ENCODE results near the gene DUSP15. TPM values are rescaled to one million over a fixed set of nuclear protein-coding genes. Genes with fewer than 3 reads are reported as not detected.

DUSP15 gene
- total RNA-seq, 1 experiment from 2014 or later = not detected

DNA sequence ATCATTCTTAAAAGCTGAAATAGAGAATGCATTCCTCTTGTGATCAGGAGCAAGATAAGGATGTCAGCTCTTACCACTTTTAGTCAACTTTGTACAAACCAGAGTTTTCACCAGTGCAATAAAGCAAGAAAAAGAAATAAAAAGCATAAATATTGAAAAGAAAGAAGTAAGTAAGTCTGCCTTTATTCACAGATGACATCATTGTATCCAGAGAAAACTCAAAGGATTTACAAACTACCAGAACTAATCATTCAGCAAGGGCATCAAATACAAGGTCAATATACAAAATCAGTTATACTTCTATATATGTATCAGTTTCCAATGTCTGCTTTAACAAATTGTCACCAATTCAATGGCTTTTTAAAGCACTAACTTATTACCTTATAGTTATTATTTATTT is 13.5 kb upstream of the DUSP15 start:
- no TSS peak for BruUV-seq (replicated peaks)
- H3K36me3 Mint-ChIP-seq (ENCODE audit: insufficient read depth, unreplicated experiment) = peaks cover 14% of the 10 kb centered on the region
- no peak for DNase-seq
- CTCF ChIA-PET = no interaction called here
- intact Hi-C loops (cut with micrococcal nuclease; ENCODE audit: unreplicated experiment) = no loop called here
- H3K4me1 Mint-ChIP-seq (ENCODE audit: low read depth, unreplicated experiment) = peaks cover 8% of the 10 kb centered on the region
- H3K27ac Mint-ChIP-seq (ENCODE audit: unreplicated experiment) = no peak overlapping the region
- no peak overlapping the region for H3K4me3 Mint-ChIP-seq (ENCODE audit: low read depth, unreplicated experiment)
- H3K9me3 Mint-ChIP-seq (ENCODE audit: low read depth, unreplicated experiment) = no peaks in the 10 kb centered on the region
- H3K27me3 Mint-ChIP-seq (ENCODE audit: unreplicated experiment) = peaks cover 55% of the 10 kb centered on the region
- TF ChIP-seq, protein P1, sequence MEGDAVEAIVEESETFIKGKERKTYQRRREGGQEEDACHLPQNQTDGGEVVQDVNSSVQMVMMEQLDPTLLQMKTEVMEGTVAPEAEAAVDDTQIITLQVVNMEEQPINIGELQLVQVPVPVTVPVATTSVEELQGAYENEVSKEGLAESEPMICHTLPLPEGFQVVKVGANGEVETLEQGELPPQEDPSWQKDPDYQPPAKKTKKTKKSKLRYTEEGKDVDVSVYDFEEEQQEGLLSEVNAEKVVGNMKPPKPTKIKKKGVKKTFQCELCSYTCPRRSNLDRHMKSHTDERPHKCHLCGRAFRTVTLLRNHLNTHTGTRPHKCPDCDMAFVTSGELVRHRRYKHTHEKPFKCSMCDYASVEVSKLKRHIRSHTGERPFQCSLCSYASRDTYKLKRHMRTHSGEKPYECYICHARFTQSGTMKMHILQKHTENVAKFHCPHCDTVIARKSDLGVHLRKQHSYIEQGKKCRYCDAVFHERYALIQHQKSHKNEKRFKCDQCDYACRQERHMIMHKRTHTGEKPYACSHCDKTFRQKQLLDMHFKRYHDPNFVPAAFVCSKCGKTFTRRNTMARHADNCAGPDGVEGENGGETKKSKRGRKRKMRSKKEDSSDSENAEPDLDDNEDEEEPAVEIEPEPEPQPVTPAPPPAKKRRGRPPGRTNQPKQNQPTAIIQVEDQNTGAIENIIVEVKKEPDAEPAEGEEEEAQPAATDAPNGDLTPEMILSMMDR (IDR thresholded peaks at IDR 0.05; ENCODE audit: unreplicated experiment) = no peak

DNA sequence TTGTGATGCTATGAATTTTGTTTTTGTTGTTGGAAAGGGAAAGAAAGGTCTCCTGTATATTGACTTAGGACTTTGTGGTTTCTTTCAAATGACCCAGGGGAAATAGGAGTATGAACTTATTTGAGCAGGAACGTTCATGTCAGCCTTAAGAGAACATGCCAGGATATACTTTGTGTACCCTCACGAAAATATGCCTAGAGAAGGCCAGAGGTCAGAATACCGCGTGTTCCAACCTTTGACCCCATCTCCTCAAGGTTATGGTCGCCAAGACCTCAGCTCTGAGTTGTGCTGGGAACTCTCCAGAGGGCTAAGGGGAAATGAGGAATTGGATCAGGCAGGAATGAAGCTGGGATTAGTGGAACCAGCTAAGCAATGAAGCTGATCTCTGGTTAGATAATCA is 11.6 kb upstream of the DUSP15 start:
- peaks cover 8% of the 10 kb centered on the region for H3K4me1 Mint-ChIP-seq (ENCODE audit: low read depth, unreplicated experiment)
- DNase-seq = no peak
- H3K27ac Mint-ChIP-seq (ENCODE audit: unreplicated experiment) = no peak overlapping the region
- H3K36me3 Mint-ChIP-seq (ENCODE audit: insufficient read depth, unreplicated experiment) = peaks cover 14% of the 10 kb centered on the region
- H3K9me3 Mint-ChIP-seq (ENCODE audit: low read depth, unreplicated experiment) = no peaks in the 10 kb centered on the region
- H3K4me3 Mint-ChIP-seq (ENCODE audit: low read depth, unreplicated experiment) = no peak overlapping the region
- no TSS peak for BruUV-seq (replicated peaks)
- CTCF ChIA-PET = interaction anchor here (0.7 kb wide), 1 partner anchor 42 kb away, joined by 3 read pairs; no protein-coding TSS in a partner anchor
- intact Hi-C loops (cut with micrococcal nuclease; ENCODE audit: unreplicated experiment) = no loop called here
- TF ChIP-seq, protein P1 (IDR thresholded peaks at IDR 0.05; ENCODE audit: unreplicated experiment) = no peak
- peaks cover 40% of the 10 kb centered on the region for H3K27me3 Mint-ChIP-seq (ENCODE audit: unreplicated experiment)

DNA sequence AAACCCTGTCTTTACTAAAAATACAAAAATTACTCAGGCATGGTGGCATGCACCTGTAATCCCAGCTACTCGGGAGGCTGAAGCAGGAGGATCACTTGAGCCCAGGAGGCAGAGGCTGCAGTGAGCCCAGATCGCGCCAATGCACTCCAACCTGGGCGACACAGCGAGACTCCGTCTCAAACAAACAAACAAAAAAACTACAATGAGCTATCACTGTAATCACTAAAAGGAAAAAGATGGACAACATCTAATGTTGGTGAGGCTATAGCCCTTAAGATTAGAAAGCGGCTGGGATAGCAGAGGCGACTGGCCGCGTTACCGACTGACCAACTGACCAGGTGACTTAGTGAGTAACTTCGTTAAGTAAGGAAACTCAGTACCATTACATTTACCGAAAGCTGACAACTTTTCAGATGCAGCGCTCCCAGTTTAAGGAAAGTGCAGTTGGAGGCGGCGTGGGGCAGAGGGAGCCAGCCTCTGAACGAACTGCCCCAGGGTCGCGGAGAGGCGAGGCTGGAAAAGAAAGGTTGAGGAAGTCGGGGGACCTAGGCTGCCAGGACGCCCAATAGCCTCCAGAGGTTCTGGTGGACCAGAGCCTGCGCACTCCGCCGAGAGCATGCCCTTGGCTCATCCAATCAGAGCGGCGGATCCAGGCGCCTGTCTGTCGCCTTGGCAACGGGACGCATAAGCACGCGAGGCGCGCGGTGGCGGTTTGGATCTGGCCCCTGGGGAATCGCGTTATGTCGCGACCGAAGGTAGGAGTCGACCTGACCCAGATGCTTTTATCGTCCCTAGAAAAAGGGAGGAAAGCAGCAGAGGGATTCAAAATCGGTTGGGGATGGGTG is 9.0 kb upstream of the DUSP15 start:
- CTCF ChIA-PET = interaction anchor here (0.6 to 1.4 kb wide), 9 partner anchors 15 to 1025 kb away, joined by 3 to 6 read pairs (median 3); partner anchors contain the start of genes HM13 and PDRG1
- intact Hi-C loops (cut with micrococcal nuclease; ENCODE audit: unreplicated experiment) = no loop called here

DNA sequence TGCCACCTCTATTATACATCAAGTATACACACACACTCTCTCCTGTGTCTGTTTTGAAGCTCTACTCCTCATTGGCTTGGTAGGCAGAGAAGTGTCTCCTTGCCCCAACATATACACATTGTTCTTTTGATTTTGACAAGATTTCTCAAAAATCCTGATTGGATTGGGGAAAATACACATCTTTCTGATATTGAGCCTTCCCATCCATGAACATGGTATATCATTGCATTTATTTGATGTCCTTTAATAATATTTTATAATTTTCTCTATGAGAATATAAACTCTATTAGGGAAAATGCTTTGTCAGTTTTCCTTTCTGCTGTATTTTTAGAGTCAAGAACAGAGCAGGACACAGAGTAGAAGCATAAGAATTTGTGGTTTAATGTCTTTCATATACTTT is 7.4 kb upstream of the DUSP15 start:
- Mint-ChIP-seq H3K4me3 (ENCODE audit: low read depth, unreplicated experiment) (no peak overlapping the region), H3K27ac (ENCODE audit: unreplicated experiment) (no peak overlapping the region), H3K4me1 (ENCODE audit: low read depth, unreplicated experiment) (peaks cover 8% of the 10 kb centered on the region), H3K9me3 (ENCODE audit: low read depth, unreplicated experiment) (no peaks in the 10 kb centered on the region), H3K27me3 (ENCODE audit: unreplicated experiment) (peaks cover 16% of the 10 kb centered on the region), H3K36me3 (ENCODE audit: insufficient read depth, unreplicated experiment) (peaks cover 14% of the 10 kb centered on the region)
- DNase-seq = no peak
- intact Hi-C loops (cut with micrococcal nuclease; ENCODE audit: unreplicated experiment) = no loop called here
- no TSS peak for BruUV-seq (replicated peaks)
- CTCF ChIA-PET = interaction anchor here (0.5 kb wide), 1 partner anchor 51 kb away, joined by 3 read pairs; no protein-coding TSS in a partner anchor
- TF ChIP-seq, protein P1 (IDR thresholded peaks at IDR 0.05; ENCODE audit: unreplicated experiment) = no peak

More for the DNA sequence above, 9.0 kb upstream of the DUSP15 start:
- Mint-ChIP-seq H3K9me3 (ENCODE audit: low read depth, unreplicated experiment) (no peaks in the 10 kb centered on the region), H3K27ac (ENCODE audit: unreplicated experiment) (peak overlapping the region; percentile 91), H3K36me3 (ENCODE audit: insufficient read depth, unreplicated experiment) (peaks cover 14% of the 10 kb centered on the region), H3K4me3 (ENCODE audit: low read depth, unreplicated experiment) (peak overlapping the region; percentile 94), H3K27me3 (ENCODE audit: unreplicated experiment) (peaks cover 16% of the 10 kb centered on the region), H3K4me1 (ENCODE audit: low read depth, unreplicated experiment) (peaks cover 8% of the 10 kb centered on the region)
- peak; percentile 95 for DNase-seq
- TF ChIP-seq, protein P1 (IDR thresholded peaks at IDR 0.05; ENCODE audit: unreplicated experiment) = no peak
- BruUV-seq (replicated peaks) = TSS peak; percentile 41
